Endothelial cell of umbilical vein (primary cell): ENCODE data around the gene GATA3.

Experiments
- EZH2 ChIP-seq: IDR thresholded peaks from 2 replicates; pipeline ENCODE4 v1.6.1; 2012; ENCODE audit warnings: borderline replicate concordance, low read depth, mild to moderate bottlenecking, moderate library complexity, low read length, inconsistent platforms; ENCODE audit not compliant: severe bottlenecking
- FOS ChIP-seq: IDR thresholded peaks from 2 replicates; pipeline ENCODE4 v1.6.1; 2011; ENCODE audit warnings: mild to moderate bottlenecking, low read length, moderate library complexity, borderline replicate concordance; ENCODE audit not compliant: insufficient read depth
- MYC ChIP-seq: IDR thresholded peaks from one replicate; pipeline ENCODE4 v1.6.1; 2011; ENCODE audit warnings: mild to moderate bottlenecking, low read depth, low read length
- POLR2A ChIP-seq: IDR thresholded peaks from 2 replicates; pipeline ENCODE4 v1.6.1; 2012; ENCODE audit warnings: low read depth, mild to moderate bottlenecking, control low read depth, low read length
- POLR2AphosphoS5 ChIP-seq: IDR thresholded peaks from 2 replicates; pipeline ENCODE4 v1.6.1; 2012; ENCODE audit warnings: low read depth, mild to moderate bottlenecking, control low read depth, low read length, moderate library complexity; ENCODE audit not compliant: insufficient read depth
- TF ChIP-seq, protein P1 (sequence below), 2 donors: IDR thresholded peaks; 1 replicate in 1 of 2; 2 replicates in 1 of 2; pipeline ENCODE4 v1.5.1; 2011; ENCODE audit warnings: low read length in 2 of 2, mild to moderate bottlenecking in 2 of 2, moderate library complexity in 2 of 2, control low read depth in 1 of 2, inconsistent platforms in 1 of 2, low read depth in 1 of 2; ENCODE audit not compliant: insufficient read depth in 1 of 2; ENCODE audit errors: extremely low read depth in 1 of 2

DNA sequence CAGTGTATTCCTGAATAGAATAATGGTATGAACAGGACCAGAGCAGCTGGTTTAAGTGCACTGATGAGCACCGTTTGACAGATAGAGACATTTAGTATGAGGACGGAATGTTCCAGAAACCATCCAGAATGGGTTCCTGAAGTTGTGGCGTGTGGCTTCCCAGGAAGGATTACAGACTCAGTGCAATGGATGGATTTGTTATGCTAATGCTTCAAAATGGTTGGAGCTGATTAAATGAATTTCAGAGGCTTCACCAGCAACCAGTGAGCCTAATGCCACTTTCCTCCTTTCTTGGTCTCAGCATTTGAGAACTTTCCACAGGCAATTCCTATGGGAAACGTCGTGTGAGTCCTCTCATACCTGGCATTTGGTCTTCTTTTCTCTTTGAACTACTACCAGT is 9.9 kb downstream of the GATA3 start:
- no peak for TF ChIP-seq POLR2AphosphoS5
- no peak for TF ChIP-seq EZH2
- TF ChIP-seq, protein P1, sequence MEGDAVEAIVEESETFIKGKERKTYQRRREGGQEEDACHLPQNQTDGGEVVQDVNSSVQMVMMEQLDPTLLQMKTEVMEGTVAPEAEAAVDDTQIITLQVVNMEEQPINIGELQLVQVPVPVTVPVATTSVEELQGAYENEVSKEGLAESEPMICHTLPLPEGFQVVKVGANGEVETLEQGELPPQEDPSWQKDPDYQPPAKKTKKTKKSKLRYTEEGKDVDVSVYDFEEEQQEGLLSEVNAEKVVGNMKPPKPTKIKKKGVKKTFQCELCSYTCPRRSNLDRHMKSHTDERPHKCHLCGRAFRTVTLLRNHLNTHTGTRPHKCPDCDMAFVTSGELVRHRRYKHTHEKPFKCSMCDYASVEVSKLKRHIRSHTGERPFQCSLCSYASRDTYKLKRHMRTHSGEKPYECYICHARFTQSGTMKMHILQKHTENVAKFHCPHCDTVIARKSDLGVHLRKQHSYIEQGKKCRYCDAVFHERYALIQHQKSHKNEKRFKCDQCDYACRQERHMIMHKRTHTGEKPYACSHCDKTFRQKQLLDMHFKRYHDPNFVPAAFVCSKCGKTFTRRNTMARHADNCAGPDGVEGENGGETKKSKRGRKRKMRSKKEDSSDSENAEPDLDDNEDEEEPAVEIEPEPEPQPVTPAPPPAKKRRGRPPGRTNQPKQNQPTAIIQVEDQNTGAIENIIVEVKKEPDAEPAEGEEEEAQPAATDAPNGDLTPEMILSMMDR (IDR thresholded peaks at IDR 0.05; ENCODE audit: extremely low read depth in 1 of 2, insufficient read depth in 1 of 2, low read depth in 1 of 2, low read length in 2 of 2): no peak
- TF ChIP-seq POLR2A: no peak
- TF ChIP-seq MYC: no peak
- TF ChIP-seq FOS: no peak
